Natural killer cell (primary cell): ENCODE measurements around the gene PAK2. TPM values are rescaled to one million over a fixed set of nuclear protein-coding genes. Genes with fewer than 3 reads are reported as not detected.
A peak's percentile ranks its signal among the peaks of the same experiment; 100 is the strongest.

Experiments used
- ATAC-seq, 3 donors: fragments of 150-1000 bp in 2 of 3; fragments of 200-7000 bp in 1 of 3; cut with Tn5 transposase; 1 replicate in 1 of 3; 2 replicates in 2 of 3; pipeline ENCODE4 v1.10.0; 2021; ENCODE audit warnings: mild to moderate bottlenecking in 2 of 3, moderate library complexity in 2 of 3
- DNase-seq, 2 donors: peaks; one replicate each; pipeline versions ENCODE4 v3.0.0 to v3.0.0-alpha.2; 2013 to 2021; ENCODE audit warnings: mixed read lengths in 1 of 2
- H3K27ac ChIP-seq: one replicate; pipeline ENCODE4 v1.5.1; 2013; ENCODE audit warnings: mild to moderate bottlenecking, low read length
- H3K27me3 ChIP-seq: one replicate; pipeline ENCODE4 v1.6.1; 2013; ENCODE audit warnings: low read length; ENCODE audit not compliant: control insufficient read depth, insufficient read depth
- H3K36me3 ChIP-seq: one replicate; pipeline ENCODE4 v1.6.1; 2013; ENCODE audit warnings: low read length; ENCODE audit not compliant: control insufficient read depth, insufficient read depth
- H3K4me1 ChIP-seq: one replicate; pipeline ENCODE4 v1.6.1; 2013; ENCODE audit warnings: low read length; ENCODE audit not compliant: control insufficient read depth, insufficient read depth
- H3K4me3 ChIP-seq: one replicate; pipeline ENCODE4 v1.5.1; 2013; ENCODE audit warnings: low read length
- H3K9me3 ChIP-seq: one replicate; pipeline ENCODE4 v1.6.1; 2013; ENCODE audit warnings: low read length; ENCODE audit not compliant: control insufficient read depth, insufficient read depth
- H3K27ac Mint-ChIP-seq, 2 donors: one replicate each; pipeline ENCODE4 v1.8.0; 2022; ENCODE audit warnings: mild to moderate bottlenecking in 2 of 2, mixed read lengths in 2 of 2, moderate library complexity in 1 of 2
- H3K27me3 Mint-ChIP-seq, 2 donors: one replicate each; pipeline ENCODE4 v1.8.0; 2022; ENCODE audit warnings: low read depth in 2 of 2, mixed read lengths in 2 of 2
- H3K36me3 Mint-ChIP-seq: one replicate; pipeline ENCODE4 v1.8.0; 2022; ENCODE audit warnings: mixed read lengths
- H3K4me1 Mint-ChIP-seq, 2 donors: one replicate each; pipeline ENCODE4 v1.8.0; 2022; ENCODE audit warnings: mixed read lengths in 2 of 2
- H3K4me3 Mint-ChIP-seq: one replicate; pipeline ENCODE4 v1.8.0; 2022; ENCODE audit warnings: mild to moderate bottlenecking, moderate library complexity, mixed read lengths
- H3K9me3 Mint-ChIP-seq, 2 donors: one replicate each; pipeline ENCODE4 v1.8.0; 2022; ENCODE audit warnings: mixed read lengths in 2 of 2
- CTCF ChIP-seq: fragments of 200-600 bp; IDR thresholded peaks from one replicate; pipeline ENCODE4 v1.8.0; 2022; ENCODE audit warnings: antibody characterized with exemption
- WGBS: methylation state at CpG from one replicate; pipeline ENCODE4 v1.1.7; 2013; ENCODE audit warnings: missing lambda C conversion rate; ENCODE audit not compliant: insufficient coverage; 5-methylcytosine and 5-hydroxymethylcytosine counted together
- intact Hi-C: fragments of 100-400 bp; cut with micrococcal nuclease; formaldehyde crosslinking; loops from one replicate; pipeline ENCODE4 v1.14.2; 2022
- total RNA-seq, 4 donors: library from RNA; stranded (reverse); fragments of 120-200 nt in 1 of 4; gene quantifications; one replicate each; pipeline versions ENCODE4 v1.2.3 to v1.2.4, GENCODE V29; 2013 to 2022

The PAK2 gene
- total RNA-seq, 3 donors from 2014 or later (not counting 1 experiment from before 2014, with no cell fraction given) = 64.5 to 68.6 (median 66.4) TPM

- 7% methylated on average over 1 of the region's 1 CpG for WGBS
- Histone ChIP-seq H3K9me3 (no peaks in the 10 kb centered on the region), H3K4me3 (no peak overlapping the region), H3K27ac (no peak overlapping the region), H3K36me3 (no peaks in the 10 kb centered on the region), H3K27me3 (no peaks in the 10 kb centered on the region), H3K4me1 (peaks cover 18% of the 10 kb centered on the region)
- Mint-ChIP-seq H3K27me3 (no peaks in the 10 kb centered on the region), H3K4me3 (peak overlapping the region; percentile 49), H3K27ac (peak overlapping the region; percentile 69 to 75), H3K36me3 (no peaks in the 10 kb centered on the region), H3K9me3 (peaks cover 0 to 2% of the 10 kb centered on the region in 2 donors), H3K4me1 (peaks cover 0 to 12% of the 10 kb centered on the region in 2 donors)
- no peak for TF ChIP-seq CTCF
- peak; percentile 70 to 76 (median 76) for ATAC-seq
- peak; percentile 21 to 68 for DNase-seq
- intact Hi-C loops = no loop called here
Measured at GRCh38 chr3:196694202-196694638, 45.4 kb upstream of the PAK2 start.

- no peak overlapping the region for H3K4me3 ChIP-seq
- Mint-ChIP-seq H3K36me3 (no peaks in the 10 kb centered on the region), H3K9me3 (peaks cover 0 to 2% of the 10 kb centered on the region in 2 donors), H3K27ac (peak overlapping the region; percentile 72 to 86), H3K27me3 (no peaks in the 10 kb centered on the region), H3K4me3 (peak overlapping the region; percentile 58), H3K4me1 (peaks cover 0 to 12% of the 10 kb centered on the region in 2 donors)
- ATAC-seq (peak; percentile 34 to 57 (median 57)), DNase-seq (peak; percentile 25 to 29)
- 65% methylated on average over 16 of the region's 17 CpGs for WGBS
- no peaks in the 10 kb centered on the region for H3K36me3 ChIP-seq
- intact Hi-C loops = no loop called here
- no peaks in the 10 kb centered on the region for H3K27me3 ChIP-seq
- H3K4me1 ChIP-seq = peaks cover 18% of the 10 kb centered on the region
- peak overlapping the region; percentile 35 for H3K27ac ChIP-seq
- TF ChIP-seq CTCF = no peak
- no peaks in the 10 kb centered on the region for H3K9me3 ChIP-seq
Measured at GRCh38 chr3:196694941-196695848, 44.5 kb upstream of the PAK2 start.

- H3K4me3 ChIP-seq = no peak overlapping the region
- no peaks in the 10 kb centered on the region for H3K27me3 Mint-ChIP-seq
- intact Hi-C loops = no loop called here
- H3K4me3 Mint-ChIP-seq = peak overlapping the region; percentile 58
- TF ChIP-seq CTCF = no peak
- ATAC-seq = peak in 1 of 3 donors; percentile 19
- peak overlapping the region; percentile 72 to 86 for H3K27ac Mint-ChIP-seq
- no peak overlapping the region for H3K27ac ChIP-seq
- H3K27me3 ChIP-seq = no peaks in the 10 kb centered on the region
- H3K9me3 Mint-ChIP-seq = peaks cover 0 to 2% of the 10 kb centered on the region in 2 donors
- no peaks in the 10 kb centered on the region for H3K36me3 Mint-ChIP-seq
- no peaks in the 10 kb centered on the region for H3K36me3 ChIP-seq
- H3K4me1 Mint-ChIP-seq = peaks cover 0 to 12% of the 10 kb centered on the region in 2 donors
- WGBS = 96% methylated on average over 5 of the region's 5 CpGs
- DNase-seq = peak in 1 of 2 donors; percentile 26
- no peaks in the 10 kb centered on the region for H3K9me3 ChIP-seq
- peaks cover 18% of the 10 kb centered on the region for H3K4me1 ChIP-seq
Measured at GRCh38 chr3:196695849-196696226, 43.8 kb upstream of the PAK2 start.
